SKM-1 (cell line): ENCODE measurements around the gene NUAK2.
"Not testable (repeated sequence)": the region's sequence is repeated elsewhere in the genome, so short reads cannot be mapped to it uniquely, and the experiment has no call there.

ENCODE experiments used
- DNase-seq: peaks from one replicate; lab custom pipeline; 2025; ENCODE audit not compliant: unreplicated experiment; lab: John Stamatoyannopoulos, UW

The NUAK2 gene

DNA sequence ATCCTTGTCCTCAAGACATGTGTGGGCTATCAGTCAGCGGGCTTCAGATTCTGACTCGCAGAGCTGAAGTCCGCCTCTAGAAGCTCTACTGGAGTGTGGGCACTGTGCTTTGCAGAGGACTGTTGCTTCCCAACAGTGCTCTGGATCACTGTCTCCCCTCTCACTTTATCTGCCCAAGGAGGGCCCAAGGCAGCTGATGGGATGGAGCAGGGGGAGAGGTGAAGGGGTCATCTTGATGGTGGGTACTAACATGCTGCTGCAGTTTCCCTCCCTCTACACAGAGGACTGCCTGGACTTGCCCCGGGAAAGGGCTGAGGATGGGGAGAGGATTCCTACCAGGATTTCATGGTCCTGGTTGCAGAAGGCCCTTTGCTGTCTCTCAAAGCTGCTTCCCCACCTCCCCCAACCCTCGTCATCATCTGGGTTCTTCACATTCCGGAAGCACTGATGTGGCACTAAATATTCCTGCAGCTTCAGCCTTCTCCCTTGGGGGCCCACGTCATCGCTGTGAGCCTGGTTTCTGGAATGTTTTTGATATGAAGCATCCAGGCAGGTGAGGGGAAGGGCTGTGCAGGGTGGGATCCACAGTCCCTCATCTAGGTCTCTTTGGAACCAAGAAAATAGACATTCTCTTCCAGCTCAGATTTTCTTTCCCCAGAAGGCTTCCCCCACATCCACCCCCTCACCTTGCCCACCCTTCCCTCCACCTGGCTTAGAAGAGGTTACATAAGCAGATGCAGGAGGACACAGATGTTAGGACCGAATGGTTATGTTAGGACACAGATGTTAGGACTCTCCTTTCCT lies 23.2 kb downstream of the NUAK2 start:
- DNase-seq, result no peak

GRCh38 chr1:205297546-205298177 lies 23.9 kb downstream of the NUAK2 start:
- DNase-seq, result not testable (repeated sequence)

- no peak for DNase-seq
Measured at GRCh38 chr1:205296154-205296553, 25.4 kb downstream of the NUAK2 start.

- no peak for DNase-seq
Measured at GRCh38 chr1:205294934-205295333, 26.6 kb downstream of the NUAK2 start.

GRCh38 chr1:205294175-205294917 lies 27.2 kb downstream of the NUAK2 start:
- no peak for DNase-seq

DNA sequence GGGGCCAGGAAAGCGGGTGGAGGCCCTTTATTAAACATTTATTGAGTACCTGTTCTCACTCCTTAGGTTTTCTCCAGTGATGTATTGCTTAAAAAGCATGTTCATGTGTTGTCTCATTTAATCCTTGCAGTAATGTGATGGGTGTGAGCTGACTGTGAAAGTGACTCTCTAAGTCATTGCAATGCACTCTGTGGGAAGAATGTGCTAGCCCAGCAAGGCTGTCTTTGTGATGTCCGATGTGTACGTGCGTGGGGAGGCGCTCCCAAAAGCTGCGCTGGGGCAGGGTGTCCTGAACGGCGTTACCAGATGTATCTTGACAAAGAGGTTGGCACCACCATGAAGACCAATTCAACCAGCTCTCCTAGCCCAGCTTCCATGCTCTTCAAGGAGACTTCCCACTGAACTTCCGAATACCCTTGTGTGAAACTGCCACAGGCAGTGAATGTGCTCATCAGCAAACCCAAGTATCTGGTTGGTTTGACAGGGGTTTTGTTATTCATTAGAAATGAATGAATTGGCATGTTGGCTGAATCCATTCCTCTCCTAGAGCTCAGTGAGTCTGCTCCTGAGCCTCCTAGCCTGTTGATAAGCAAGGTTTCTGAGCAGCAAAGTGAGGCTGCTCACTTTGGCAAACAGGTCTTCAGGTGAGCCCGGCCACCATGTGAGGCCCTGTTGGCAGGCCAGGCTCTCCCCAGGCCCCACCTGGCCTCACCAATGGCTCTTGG lies 28.0 kb downstream of the NUAK2 start:
- DNase-seq, result no peak

- DNase-seq, result no peak
Measured at GRCh38 chr1:205291596-205291995, 29.9 kb downstream of the NUAK2 start.

DNA sequence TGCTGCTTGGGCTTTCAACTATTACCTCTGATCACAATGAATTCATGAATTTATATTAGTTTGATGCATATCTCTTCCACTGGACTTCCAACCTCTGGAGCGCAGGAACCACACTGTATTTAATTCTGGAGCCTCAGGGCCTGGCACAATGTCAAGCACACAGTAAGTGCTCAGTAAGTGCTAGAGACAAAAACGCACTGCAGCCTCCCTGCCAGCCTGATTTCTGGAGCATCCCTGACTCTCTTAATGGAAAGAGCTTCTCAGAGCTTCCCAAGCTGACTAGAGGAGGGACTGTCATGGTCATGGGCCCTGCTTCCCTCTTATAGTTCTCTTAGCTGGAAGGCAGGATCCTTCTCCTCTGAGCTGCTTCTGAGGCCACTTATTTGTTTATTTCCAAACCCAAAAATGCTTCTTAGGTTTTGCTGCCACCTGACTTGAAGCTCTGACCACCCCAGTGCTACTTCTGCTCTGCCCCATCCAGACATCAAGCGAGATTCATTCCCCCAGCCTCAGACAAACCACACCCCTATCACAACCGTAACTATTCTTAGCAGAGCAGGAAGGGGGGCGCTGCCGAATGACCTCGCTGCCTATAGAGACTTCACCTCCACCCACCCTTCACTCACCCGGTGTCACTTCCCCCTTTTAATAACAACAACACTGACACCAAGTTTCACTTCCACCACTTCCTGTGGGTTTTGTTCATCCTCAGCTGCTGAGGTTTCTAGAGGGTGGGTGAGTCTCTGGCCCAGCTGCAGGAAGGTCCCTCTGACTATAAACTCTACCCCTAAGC lies 33.6 kb downstream of the NUAK2 start:
- DNase-seq, result peak; percentile 92

DNA sequence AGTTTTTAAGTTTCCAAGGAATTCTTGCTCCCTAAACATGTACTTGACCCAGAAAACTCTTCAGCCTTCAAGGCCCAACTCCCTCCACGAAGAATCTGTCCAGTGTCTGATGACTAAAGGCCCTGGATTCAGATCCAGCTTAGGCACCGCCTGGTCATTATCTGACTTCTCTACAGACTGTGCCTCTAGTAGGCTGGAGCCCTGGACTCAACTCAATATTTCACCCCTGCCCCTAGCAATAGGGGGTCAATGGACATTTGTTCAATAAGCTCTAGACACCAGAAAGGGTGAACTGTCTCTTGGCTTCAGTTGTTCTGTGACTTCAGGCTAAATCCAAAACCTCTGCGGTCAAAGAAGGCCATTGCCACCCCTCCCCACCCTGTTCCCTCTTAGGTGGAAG lies 34.5 kb downstream of the NUAK2 start:
- no peak for DNase-seq

DNA sequence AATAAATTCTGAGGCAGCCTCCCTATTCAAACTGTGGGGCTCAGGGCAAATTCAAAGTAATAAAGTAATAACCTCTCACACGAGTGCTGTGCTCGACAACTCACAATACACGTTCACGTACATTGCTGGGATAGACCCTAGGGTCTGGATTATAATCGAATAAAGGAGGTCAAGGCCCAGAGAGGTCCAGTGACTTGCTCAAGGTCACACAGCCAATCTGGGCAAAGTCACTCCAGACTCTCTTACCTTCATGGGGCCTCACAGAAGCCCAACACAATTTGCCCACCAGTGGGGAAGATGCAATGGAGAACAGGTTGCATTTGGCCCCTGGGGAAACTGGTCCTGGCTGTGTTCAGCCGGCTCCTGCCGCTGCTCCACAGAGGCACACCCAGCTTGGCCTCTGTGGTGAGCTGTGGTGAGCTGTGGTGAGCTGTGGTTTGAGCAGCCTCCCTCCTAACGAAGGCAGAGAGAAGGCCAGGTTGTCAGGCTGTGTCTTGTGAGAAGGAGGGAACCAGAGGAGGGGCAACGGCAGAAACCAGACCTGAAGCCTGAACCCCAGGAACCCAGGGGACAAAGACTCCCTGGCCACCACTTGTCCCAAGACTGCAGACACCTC lies 35.1 kb downstream of the NUAK2 start:
- no peak for DNase-seq

DNA sequence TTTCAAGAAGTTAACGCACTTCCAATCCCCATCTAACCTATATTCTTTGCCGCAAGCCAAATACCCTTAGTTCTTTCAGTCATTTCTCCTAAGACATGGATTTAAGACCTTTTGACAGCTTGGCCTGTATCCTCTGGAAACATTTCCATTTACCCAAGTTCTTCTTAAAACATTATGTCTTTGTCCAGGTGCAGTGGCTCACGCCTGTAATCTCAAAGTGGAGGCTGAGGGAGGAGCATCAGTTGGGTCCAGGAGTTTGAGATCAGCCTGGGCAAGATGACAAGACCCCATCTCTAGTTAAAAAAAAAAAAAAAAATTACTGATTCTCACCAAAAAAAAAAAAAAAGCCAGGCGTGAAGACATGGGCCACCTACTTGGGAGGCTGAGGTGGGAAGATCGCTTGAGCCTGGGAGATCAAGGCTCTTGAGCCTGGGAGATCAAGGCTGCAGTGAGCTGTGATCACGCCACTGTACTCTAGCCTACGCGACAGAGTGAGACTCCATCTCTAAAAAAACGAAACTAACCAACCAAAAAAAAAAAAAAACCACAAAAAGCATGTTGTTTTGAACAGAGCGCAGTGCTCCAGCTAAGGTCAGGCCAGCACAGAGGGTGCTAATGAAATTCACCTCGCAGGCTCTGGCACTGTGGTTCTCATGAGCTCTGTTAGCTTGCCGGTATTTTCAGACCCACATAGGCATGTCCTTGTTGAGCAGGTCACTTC lies 36.0 kb downstream of the NUAK2 start:
- DNase-seq, result no peak

GRCh38 chr1:205284420-205285144 lies 37.0 kb downstream of the NUAK2 start:
- DNase-seq, result peak; percentile 92

DNA sequence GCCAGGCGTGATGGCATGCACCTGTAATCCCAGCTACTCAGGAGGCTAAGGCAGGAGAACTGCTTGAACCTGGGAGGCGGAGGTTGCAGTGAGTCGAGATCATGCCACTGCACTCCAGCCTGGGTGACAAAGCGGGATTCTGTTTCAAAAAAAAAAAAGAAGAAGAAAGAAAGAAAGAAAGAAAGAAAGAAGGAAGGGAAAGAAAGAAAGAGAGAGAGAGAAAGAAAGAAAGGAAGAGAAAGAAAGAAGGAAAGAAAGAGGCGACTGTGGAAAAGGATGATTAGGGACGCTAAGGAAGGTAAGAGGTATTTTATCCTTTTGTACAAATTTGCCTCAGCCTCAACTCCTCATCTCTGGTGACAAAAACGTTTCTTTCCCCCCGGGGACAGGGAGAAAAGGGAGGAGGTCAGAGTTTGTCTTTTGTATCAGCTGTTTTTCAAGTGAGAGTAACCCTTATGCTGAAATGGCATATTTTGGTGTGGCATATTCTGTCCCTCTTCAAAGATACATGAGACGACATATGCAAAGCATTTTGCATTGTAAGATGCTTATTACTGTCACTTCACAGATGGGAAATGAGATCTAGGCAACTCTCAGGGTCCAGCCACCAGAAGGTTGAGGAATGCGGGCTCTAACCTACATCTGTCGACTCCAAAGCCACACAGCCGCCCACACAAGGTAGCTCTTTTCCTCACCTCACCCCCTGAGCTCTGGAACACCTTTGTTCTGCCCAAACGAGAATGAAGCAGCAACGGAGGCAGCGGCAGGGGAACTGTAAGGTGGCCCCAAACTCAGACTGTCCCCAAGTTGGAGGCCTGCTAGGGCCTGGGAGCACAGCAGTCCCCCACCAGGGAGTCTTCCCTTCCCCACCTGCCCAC lies 38.0 kb downstream of the NUAK2 start:
- DNase-seq, result no peak

GRCh38 chr1:205280666-205281395 lies 40.7 kb downstream of the NUAK2 start:
- DNase-seq, result not testable (repeated sequence)

DNA sequence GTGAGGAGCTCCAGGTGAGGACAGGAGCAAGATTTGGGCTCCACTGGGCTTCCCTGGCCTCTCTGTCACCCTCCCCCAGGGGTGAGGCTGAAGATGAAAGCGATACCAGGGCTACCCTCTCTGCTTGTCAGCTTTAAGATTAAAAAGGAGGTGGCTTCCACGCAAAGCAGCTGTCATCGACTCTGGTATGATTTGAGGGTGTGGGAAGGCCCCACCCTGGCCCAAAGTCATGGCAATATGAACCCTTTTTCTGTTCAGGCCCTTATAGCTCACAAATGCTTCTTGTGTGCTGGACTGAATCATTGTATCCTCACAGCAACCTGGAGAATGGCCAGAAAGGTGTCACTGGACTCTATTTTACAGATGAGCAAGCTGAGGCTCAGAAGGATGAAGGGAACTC lies 41.6 kb downstream of the NUAK2 start:
- no peak for DNase-seq

DNA sequence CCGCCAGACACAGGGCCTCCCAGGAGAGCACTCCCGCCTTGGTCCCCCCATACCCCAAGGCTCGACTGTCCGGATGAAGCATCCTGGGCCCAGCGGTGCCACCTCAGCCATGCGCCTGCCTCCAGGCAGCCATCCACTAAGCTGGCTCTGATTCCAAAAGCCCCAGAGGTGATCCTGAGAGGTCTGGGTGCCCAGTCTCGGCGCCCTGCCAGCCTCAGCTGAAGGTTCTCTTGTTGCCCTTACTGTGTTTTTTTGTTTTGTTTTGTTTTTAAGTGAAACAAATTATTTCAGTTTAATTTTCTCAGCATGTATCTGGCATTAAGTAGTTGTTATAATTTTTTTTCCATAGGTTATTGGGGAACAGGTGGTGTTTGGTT lies 44.9 kb downstream of the NUAK2 start:
- no peak for DNase-seq
